Measurements from ENCODE around the gene CEP72.
"Not testable (repeated sequence)": the region's sequence is repeated elsewhere in the genome, so short reads cannot be mapped to it uniquely, and the experiment has no call there.

- not testable (repeated sequence) for TF ChIP-seq TCF7 (IDR thresholded peaks at IDR 0.05; ENCODE audit: borderline replicate concordance); EZH2 (IDR thresholded peaks at IDR 0.05; ENCODE audit: borderline replicate concordance, control insufficient read depth, low read depth, low read length); CBFB (IDR thresholded peaks at IDR 0.05; ENCODE audit: low read depth); POLR2A (IDR thresholded peaks at IDR 0.05; ENCODE audit: low read depth, low read length); ZBTB11 (CRISPR knock-in tag; IDR thresholded peaks at IDR 0.05); MXI1 (IDR thresholded peaks at IDR 0.05; ENCODE audit: low read depth, low read length); FOS (IDR thresholded peaks at IDR 0.05; ENCODE audit: borderline replicate concordance, extremely low read depth, insufficient read length); SREBF2 (IDR thresholded peaks at IDR 0.05; ENCODE audit: low read length); SUPT20H (IDR thresholded peaks at IDR 0.05; ENCODE audit: borderline replicate concordance, control insufficient read depth, low read depth, low read length); NR2F1 (conservative IDR thresholded peaks at IDR 0.05); STAT1 (conservative IDR thresholded peaks at IDR 0.05); BCLAF1 (IDR thresholded peaks at IDR 0.05); USF2 (IDR thresholded peaks at IDR 0.05; ENCODE audit: borderline replicate concordance, low read depth, low read length)
Observed at GRCh38 chr5:696191-696590, 84.1 kb downstream of the CEP72 start.

Data from GM12878 (cell line).